Activated naive CD4-positive, alpha-beta T cell treated with anti-CD3 and anti-CD28 coated beads, Interleukin-2, amount 50 U/mL, for 16 hours (primary cell): ENCODE data around the gene ZSWIM3.

Experiments
- DNase-seq: peaks from one replicate; pipeline ENCODE4 v3.0.0-alpha.2; 2020

The ZSWIM3 gene

GRCh38 chr20:45910670-45911485, 53.5 kb downstream of the ZSWIM3 start:
- peak; percentile 89 for DNase-seq

GRCh38 chr20:45911486-45912343, 54.3 kb downstream of the ZSWIM3 start, which contains the start of gene PLTP:
PLTP (minus strand) TSS chr20:45912155; CDS start chr20:45911452, 703 bp downstream.
- no peak for DNase-seq

GRCh38 chr20:45912344-45912682, 54.9 kb downstream of the ZSWIM3 start:
- DNase-seq, result no peak

GRCh38 chr20:45913116-45913515, 55.7 kb downstream of the ZSWIM3 start:
- no peak for DNase-seq

GRCh38 chr20:45917790-45918141, 60.4 kb downstream of the ZSWIM3 start:
- no peak for DNase-seq

GRCh38 chr20:45918182-45918737, 60.8 kb downstream of the ZSWIM3 start:
- no peak for DNase-seq

- DNase-seq, result no peak
Measured at GRCh38 chr20:45918779-45919537, 61.5 kb downstream of the ZSWIM3 start.

GRCh38 chr20:45919542-45920399, 62.4 kb downstream of the ZSWIM3 start:
- no peak for DNase-seq

- no peak for DNase-seq
Measured at GRCh38 chr20:45920462-45921336, 63.3 kb downstream of the ZSWIM3 start.

GRCh38 chr20:45921337-45922189, 64.1 kb downstream of the ZSWIM3 start:
- DNase-seq, result no peak

- no peak for DNase-seq
Measured at GRCh38 chr20:45924391-45925261, 67.2 kb downstream of the ZSWIM3 start.

GRCh38 chr20:45925821-45926506, 68.5 kb downstream of the ZSWIM3 start:
- DNase-seq, result no peak

- DNase-seq, result no peak
Measured at GRCh38 chr20:45926731-45927070, 69.3 kb downstream of the ZSWIM3 start.

- DNase-seq, result no peak
Measured at GRCh38 chr20:45927071-45927878, 69.9 kb downstream of the ZSWIM3 start.
